HAP-1 (cell line): Measurements from ENCODE around the gene DOCK3.

Source experiments
- DNase-seq, 2 experiments: peaks; one replicate each; pipeline ENCODE4 v3.0.0-alpha.2; 2016 to 2020; ENCODE audit warnings: low spot score in 2 of 2
- H3K27me3 ChIP-seq: fragments of 250-450 bp; sonication (Bioruptor Pico); 2 replicates; pipeline ENCODE4 v1.5.1; 2020; ENCODE audit warnings: low read depth, mild to moderate bottlenecking, moderate library complexity
- H3K36me3 ChIP-seq: fragments of 250-450 bp; sonication (Bioruptor Pico); replicated peaks from 2 replicates; pipeline ENCODE4 v1.5.1; 2020; ENCODE audit warnings: mild to moderate bottlenecking
- H3K4me1 ChIP-seq: fragments of 250-450 bp; sonication (Bioruptor Pico); 2 replicates; pipeline ENCODE4 v1.5.1; 2020; ENCODE audit warnings: mild to moderate bottlenecking
- H3K4me3 ChIP-seq: fragments of 250-450 bp; sonication (Bioruptor Pico); 2 replicates; pipeline ENCODE4 v1.5.1; 2020; ENCODE audit warnings: mild to moderate bottlenecking, moderate library complexity
- H3K9me3 ChIP-seq: fragments of 250-450 bp; sonication (Bioruptor Pico); 2 replicates; pipeline ENCODE4 v1.5.1; 2020; ENCODE audit warnings: mild to moderate bottlenecking, moderate library complexity
- in situ Hi-C: fragments of 300-500 bp; cut with MboI; formaldehyde crosslinking; loops from 3 replicates; pipeline ENCODE4 v1.14.3; 2020; ENCODE audit warnings: low sequenced_read_pairs, inconsistent platforms, mixed read lengths

DOCK3 gene

DNA sequence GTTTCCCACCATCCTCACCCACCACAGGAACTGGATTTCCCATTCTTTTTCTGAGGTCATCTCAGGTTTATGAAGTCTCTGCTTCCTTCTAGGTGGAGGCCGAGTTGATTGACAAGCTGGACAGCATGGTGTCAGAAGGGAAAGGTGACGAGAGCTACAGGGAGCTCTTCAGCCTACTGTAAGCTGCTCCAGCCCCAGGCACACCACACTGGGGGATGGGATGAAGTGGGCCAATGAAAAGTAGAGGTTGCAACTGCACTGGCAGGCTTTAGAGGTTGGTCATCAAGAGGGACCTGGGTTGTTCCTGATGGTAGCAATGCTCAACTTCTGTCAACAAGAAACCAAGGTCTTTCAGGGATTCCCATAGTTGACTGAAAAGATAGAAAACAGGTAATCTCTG is 655.3 kb downstream of the DOCK3 start:
- no peak for DNase-seq
- no peaks in the 10 kb centered on the region for H3K4me1 ChIP-seq
- in situ Hi-C loops, result no loop called here
- no peaks in the 10 kb centered on the region for H3K27me3 ChIP-seq
- H3K9me3 ChIP-seq, result no peaks in the 10 kb centered on the region
- H3K36me3 ChIP-seq, result no peaks in the 10 kb centered on the region
- H3K4me3 ChIP-seq, result no peak overlapping the region

- Histone ChIP-seq H3K27me3 (no peaks in the 10 kb centered on the region), H3K36me3 (no peaks in the 10 kb centered on the region)
These were observed 657.4 kb downstream of the DOCK3 start for GRCh38 chr3:51332156-51332555.

GRCh38 chr3:51333021-51333420 is 658.3 kb downstream of the DOCK3 start:
- Histone ChIP-seq H3K36me3 (no peaks in the 10 kb centered on the region), H3K4me3 (no peak overlapping the region), H3K4me1 (no peaks in the 10 kb centered on the region), H3K27me3 (no peaks in the 10 kb centered on the region), H3K9me3 (no peaks in the 10 kb centered on the region)
- in situ Hi-C loops, result no loop called here
- DNase-seq, result no peak

More at GRCh38 chr3:51332156-51332555, 657.4 kb downstream of the DOCK3 start:
- DNase-seq, result no peak
- H3K9me3 ChIP-seq, result no peaks in the 10 kb centered on the region
- no peaks in the 10 kb centered on the region for H3K4me1 ChIP-seq
- no peak overlapping the region for H3K4me3 ChIP-seq
- in situ Hi-C loops, result no loop called here

- Histone ChIP-seq H3K4me3 (no peak overlapping the region), H3K36me3 (no peaks in the 10 kb centered on the region), H3K27me3 (no peaks in the 10 kb centered on the region), H3K9me3 (no peaks in the 10 kb centered on the region), H3K4me1 (no peaks in the 10 kb centered on the region)
- DNase-seq, result no peak
- in situ Hi-C loops, result no loop called here
These were observed 661.5 kb downstream of the DOCK3 start for GRCh38 chr3:51336261-51336660.

DNA sequence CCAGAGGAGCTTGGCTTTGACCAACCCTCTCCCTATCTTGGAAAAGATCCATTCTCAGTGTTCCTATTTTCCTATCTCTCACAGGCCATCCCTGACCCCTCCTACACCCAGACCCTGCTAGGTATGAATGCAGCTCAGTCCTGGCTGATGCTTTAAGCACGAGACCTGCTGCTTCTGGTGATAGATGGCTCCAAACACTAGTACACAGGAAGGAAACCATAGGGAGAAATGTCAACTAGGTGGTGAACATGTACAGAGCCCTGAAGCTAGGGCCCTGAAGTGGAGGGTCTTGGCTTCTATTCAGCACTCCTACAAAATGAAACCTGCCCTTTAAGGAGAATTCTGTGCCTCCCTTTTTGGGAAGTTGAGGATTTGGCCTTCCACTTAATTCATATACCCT is 662.9 kb downstream of the DOCK3 start:
- H3K4me3 ChIP-seq, result no peak overlapping the region
- no peaks in the 10 kb centered on the region; the same call in 1 of the 2 replicates for H3K4me1 ChIP-seq
- no peak for DNase-seq
- H3K27me3 ChIP-seq, result no peaks in the 10 kb centered on the region
- H3K36me3 ChIP-seq, result no peaks in the 10 kb centered on the region
- in situ Hi-C loops, result no loop called here
- H3K9me3 ChIP-seq, result no peaks in the 10 kb centered on the region

- Histone ChIP-seq H3K4me1 (no peaks in the 10 kb centered on the region; the same call in 1 of the 2 replicates), H3K4me3 (no peak overlapping the region), H3K36me3 (no peaks in the 10 kb centered on the region), H3K9me3 (no peaks in the 10 kb centered on the region), H3K27me3 (no peaks in the 10 kb centered on the region)
- DNase-seq, result no peak
- in situ Hi-C loops, result no loop called here
These were observed 663.9 kb downstream of the DOCK3 start for GRCh38 chr3:51338632-51339031.

- Histone ChIP-seq H3K4me1 (no peaks in the 10 kb centered on the region; the same call in 1 of the 2 replicates), H3K4me3 (no peak overlapping the region), H3K9me3 (no peaks in the 10 kb centered on the region), H3K36me3 (no peaks in the 10 kb centered on the region), H3K27me3 (no peaks in the 10 kb centered on the region)
- DNase-seq, result no peak
- in situ Hi-C loops, result no loop called here
These were observed 665.5 kb downstream of the DOCK3 start for GRCh38 chr3:51340013-51340829.

- H3K4me3 ChIP-seq, result no peak overlapping the region
- DNase-seq, result no peak
- in situ Hi-C loops, result no loop called here
- no peaks in the 10 kb centered on the region for H3K36me3 ChIP-seq
- no peaks in the 10 kb centered on the region for H3K27me3 ChIP-seq
- H3K9me3 ChIP-seq, result no peaks in the 10 kb centered on the region
- H3K4me1 ChIP-seq, result no peaks in the 10 kb centered on the region; the same call in 1 of the 2 replicates
These were observed 666.4 kb downstream of the DOCK3 start for GRCh38 chr3:51340989-51341636.

- in situ Hi-C loops, result no loop called here
- H3K4me3 ChIP-seq, result no peak overlapping the region
- H3K4me1 ChIP-seq, result no peaks in the 10 kb centered on the region; the same call in 1 of the 2 replicates
- no peaks in the 10 kb centered on the region for H3K27me3 ChIP-seq
- DNase-seq, result no peak
- no peaks in the 10 kb centered on the region for H3K9me3 ChIP-seq
- no peaks in the 10 kb centered on the region for H3K36me3 ChIP-seq
These were observed 669.4 kb downstream of the DOCK3 start for GRCh38 chr3:51343918-51344687.

- no peak overlapping the region for H3K4me3 ChIP-seq
- H3K9me3 ChIP-seq, result no peaks in the 10 kb centered on the region
- H3K4me1 ChIP-seq, result no peaks in the 10 kb centered on the region
- DNase-seq, result no peak
- in situ Hi-C loops, result no loop called here
- no peaks in the 10 kb centered on the region for H3K27me3 ChIP-seq
- H3K36me3 ChIP-seq, result no peaks in the 10 kb centered on the region
These were observed 676.0 kb downstream of the DOCK3 start for GRCh38 chr3:51350751-51351150.

DNA sequence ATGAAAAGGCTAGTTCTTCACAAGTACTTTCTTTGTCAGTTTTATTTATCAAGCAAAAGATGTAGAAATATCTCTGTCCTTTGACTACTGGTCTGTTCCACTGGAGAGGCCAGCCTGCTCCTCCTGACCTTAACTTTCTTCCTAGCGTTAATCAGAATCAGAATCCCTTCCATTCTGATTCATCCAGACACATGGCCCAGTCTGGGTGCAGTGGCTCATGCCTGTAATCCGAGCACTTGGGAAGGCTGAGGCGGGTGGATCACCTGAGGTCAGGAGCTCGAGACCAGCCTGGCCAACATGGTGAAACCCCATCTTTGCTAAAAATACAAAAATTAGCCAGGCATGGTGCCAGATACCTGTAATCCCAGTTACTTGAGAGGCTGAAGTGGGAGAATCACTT is 678.4 kb downstream of the DOCK3 start:
- no peaks in the 10 kb centered on the region for H3K9me3 ChIP-seq
- no peak for DNase-seq
- H3K4me3 ChIP-seq, result no peak overlapping the region
- in situ Hi-C loops, result no loop called here
- no peaks in the 10 kb centered on the region for H3K27me3 ChIP-seq
- no peaks in the 10 kb centered on the region; the same call in 1 of the 2 replicates for H3K36me3 ChIP-seq
- H3K4me1 ChIP-seq, result no peaks in the 10 kb centered on the region

- Histone ChIP-seq H3K4me1 (no peaks in the 10 kb centered on the region), H3K4me3 (no peak overlapping the region), H3K36me3 (no peaks in the 10 kb centered on the region; the same call in 1 of the 2 replicates), H3K27me3 (no peaks in the 10 kb centered on the region), H3K9me3 (no peaks in the 10 kb centered on the region)
- DNase-seq, result no peak
- in situ Hi-C loops, result no loop called here
These were observed 679.0 kb downstream of the DOCK3 start for GRCh38 chr3:51353691-51354090.

GRCh38 chr3:51354172-51354571 is 679.4 kb downstream of the DOCK3 start:
- in situ Hi-C loops, result no loop called here
- no peaks in the 10 kb centered on the region; the same call in 1 of the 2 replicates for H3K36me3 ChIP-seq
- no peak overlapping the region for H3K4me3 ChIP-seq
- H3K4me1 ChIP-seq, result no peaks in the 10 kb centered on the region
- H3K27me3 ChIP-seq, result no peaks in the 10 kb centered on the region
- DNase-seq, result no peak
- no peaks in the 10 kb centered on the region for H3K9me3 ChIP-seq
